ENCODE measurements around the gene GPX7.

The GPX7 gene

GRCh38 chr1:52651904-52652303 lies 49.7 kb downstream of the GPX7 start:
- H3K9me3 ChIP-seq (ENCODE audit: insufficient read depth, low read length, severe bottlenecking) = no peaks in the 10 kb centered on the region
- no peak overlapping the region for H3K9ac ChIP-seq (ENCODE audit: low read depth, low read length)
- TF ChIP-seq CTCF (IDR thresholded peaks at IDR 0.05; ENCODE audit: borderline replicate concordance, extremely low read depth, low read length, poor library complexity, severe bottlenecking) (no peak), EZH2 (IDR thresholded peaks at IDR 0.05; ENCODE audit: borderline replicate concordance, low read depth, low read length, severe bottlenecking) (no peak)
- no peaks in the 10 kb centered on the region for H3K4me1 ChIP-seq (ENCODE audit: insufficient read depth, low read length)
- no peaks in the 10 kb centered on the region for H3K79me2 ChIP-seq (ENCODE audit: insufficient read depth, low read length)
- no peak overlapping the region for H3K4me3 ChIP-seq (ENCODE audit: low read depth in 1 of 2, low read length in 2 of 2)
- H3K36me3 ChIP-seq (ENCODE audit: insufficient read depth, low read length) = no peaks in the 10 kb centered on the region
- H3K27me3 ChIP-seq (ENCODE audit: insufficient read depth, low read length, poor library complexity) = no peaks in the 10 kb centered on the region
- H3K4me2 ChIP-seq (ENCODE audit: insufficient read depth, low read length) = no peak overlapping the region
- no peak for ATAC-seq (ENCODE audit: insufficient read depth, low read depth)
- no peak overlapping the region for H2AFZ ChIP-seq (ENCODE audit: low read depth, low read length)
- no peak for DNase-seq
- no peaks in the 10 kb centered on the region for H4K20me1 ChIP-seq (ENCODE audit: insufficient read depth, low read length)
- no peak overlapping the region for H3K27ac ChIP-seq (ENCODE audit: low read length)

GRCh38 chr1:52653207-52653849 lies 51.2 kb downstream of the GPX7 start:
- no peaks in the 10 kb centered on the region for H4K20me1 ChIP-seq (ENCODE audit: insufficient read depth, low read length)
- TF ChIP-seq CTCF (IDR thresholded peaks at IDR 0.05; ENCODE audit: borderline replicate concordance, extremely low read depth, low read length, poor library complexity, severe bottlenecking) (no peak), EZH2 (IDR thresholded peaks at IDR 0.05; ENCODE audit: borderline replicate concordance, low read depth, low read length, severe bottlenecking) (no peak)
- H3K9me3 ChIP-seq (ENCODE audit: insufficient read depth, low read length, severe bottlenecking) = no peaks in the 10 kb centered on the region
- DNase-seq (no peak), ATAC-seq (ENCODE audit: insufficient read depth, low read depth) (no peak)
- no peak overlapping the region for H3K4me2 ChIP-seq (ENCODE audit: insufficient read depth, low read length)
- no peaks in the 10 kb centered on the region for H3K27me3 ChIP-seq (ENCODE audit: insufficient read depth, low read length, poor library complexity)
- no peak overlapping the region for H3K4me3 ChIP-seq (ENCODE audit: low read depth in 1 of 2, low read length in 2 of 2)
- no peak overlapping the region for H2AFZ ChIP-seq (ENCODE audit: low read depth, low read length)
- no peaks in the 10 kb centered on the region for H3K4me1 ChIP-seq (ENCODE audit: insufficient read depth, low read length)
- no peaks in the 10 kb centered on the region for H3K79me2 ChIP-seq (ENCODE audit: insufficient read depth, low read length)
- H3K36me3 ChIP-seq (ENCODE audit: insufficient read depth, low read length) = no peaks in the 10 kb centered on the region
- H3K9ac ChIP-seq (ENCODE audit: low read depth, low read length) = no peak overlapping the region
- no peak overlapping the region for H3K27ac ChIP-seq (ENCODE audit: low read length)

- Histone ChIP-seq H3K4me1 (ENCODE audit: insufficient read depth, low read length) (no peaks in the 10 kb centered on the region), H4K20me1 (ENCODE audit: insufficient read depth, low read length) (no peaks in the 10 kb centered on the region), H3K4me2 (ENCODE audit: insufficient read depth, low read length) (no peak overlapping the region), H3K4me3 (ENCODE audit: low read depth in 1 of 2, low read length in 2 of 2) (no peak overlapping the region), H3K9ac (ENCODE audit: low read depth, low read length) (no peak overlapping the region), H3K36me3 (ENCODE audit: insufficient read depth, low read length) (no peaks in the 10 kb centered on the region), H3K79me2 (ENCODE audit: insufficient read depth, low read length) (no peaks in the 10 kb centered on the region), H3K27ac (ENCODE audit: low read length) (no peak overlapping the region), H3K27me3 (ENCODE audit: insufficient read depth, low read length, poor library complexity) (no peaks in the 10 kb centered on the region), H2AFZ (ENCODE audit: low read depth, low read length) (no peak overlapping the region), H3K9me3 (ENCODE audit: insufficient read depth, low read length, severe bottlenecking) (no peaks in the 10 kb centered on the region)
- ATAC-seq (ENCODE audit: insufficient read depth, low read depth) (no peak), DNase-seq (no peak)
- TF ChIP-seq CTCF (IDR thresholded peaks at IDR 0.05; ENCODE audit: borderline replicate concordance, extremely low read depth, low read length, poor library complexity, severe bottlenecking) = no peak
- TF ChIP-seq EZH2 (IDR thresholded peaks at IDR 0.05; ENCODE audit: borderline replicate concordance, low read depth, low read length, severe bottlenecking) = no peak
Observed at GRCh38 chr1:52654063-52654462, 51.9 kb downstream of the GPX7 start.
